Amygdala (tissue), 56 donors: ENCODE data around the gene FGF14.

Source experiments
- DNase-seq, 56 donors: peaks; one replicate each; lab custom pipeline; 2025; lab: John Stamatoyannopoulos, UW

Gene FGF14

DNA sequence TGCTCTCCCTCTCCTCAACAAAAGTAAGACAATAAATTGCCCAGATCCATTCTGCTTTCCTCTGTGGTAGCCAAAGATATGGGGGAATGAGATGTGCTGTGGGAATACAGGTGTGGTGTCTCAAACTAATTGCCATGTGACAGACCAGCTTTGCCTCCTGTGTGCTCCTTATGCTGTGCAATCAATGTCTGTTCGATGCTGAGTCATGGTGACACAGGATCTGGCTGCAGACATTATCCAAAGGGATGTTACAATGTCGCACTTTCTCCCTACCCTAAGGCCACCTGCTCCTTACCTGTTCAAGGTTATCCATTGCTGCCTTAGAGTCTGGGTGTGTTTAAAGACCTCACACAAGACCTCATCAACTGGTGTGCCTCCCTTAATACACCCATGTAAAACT, 32.5 kb downstream of the FGF14 start:
- no peak for DNase-seq

DNA sequence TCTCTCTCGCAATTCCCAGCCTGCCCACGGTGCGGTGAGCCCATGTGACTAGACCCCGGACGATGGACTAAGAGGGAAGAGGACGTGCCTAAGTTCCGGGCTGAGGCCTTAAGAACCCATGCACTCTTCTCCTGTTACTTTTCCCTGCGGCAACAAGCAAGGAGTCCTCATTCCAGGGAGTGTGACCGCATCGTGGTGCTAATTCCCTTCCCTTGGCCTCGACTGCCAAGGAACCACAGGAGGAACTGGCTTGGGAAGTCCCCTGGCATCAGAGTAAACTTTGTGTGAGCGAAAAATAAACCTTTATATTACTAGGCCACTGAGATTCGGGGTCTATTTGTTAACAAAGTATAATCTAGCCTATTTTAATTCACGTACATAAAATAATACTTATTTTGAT, 34.0 kb downstream of the FGF14 start:
- no peak for DNase-seq

DNA sequence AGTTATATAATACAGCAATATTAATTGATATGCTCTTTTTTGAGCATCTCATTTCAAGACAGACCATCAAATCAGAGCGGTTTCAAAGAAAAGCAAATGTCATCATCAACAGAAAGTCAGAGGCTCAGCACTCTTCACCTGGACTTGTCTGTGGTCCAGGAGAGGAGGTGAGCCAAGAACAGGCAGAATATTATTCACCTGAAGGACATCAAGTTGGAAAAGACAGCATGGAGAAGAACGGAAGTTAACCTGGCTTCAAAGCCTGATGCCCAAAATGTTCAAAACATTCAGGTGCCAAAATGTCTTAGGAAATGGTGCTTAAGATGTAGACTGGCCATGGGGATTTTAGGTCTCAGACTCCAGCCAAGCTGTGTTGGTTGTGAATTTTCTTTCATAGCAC, 40.7 kb downstream of the FGF14 start:
- DNase-seq = no peak

DNA sequence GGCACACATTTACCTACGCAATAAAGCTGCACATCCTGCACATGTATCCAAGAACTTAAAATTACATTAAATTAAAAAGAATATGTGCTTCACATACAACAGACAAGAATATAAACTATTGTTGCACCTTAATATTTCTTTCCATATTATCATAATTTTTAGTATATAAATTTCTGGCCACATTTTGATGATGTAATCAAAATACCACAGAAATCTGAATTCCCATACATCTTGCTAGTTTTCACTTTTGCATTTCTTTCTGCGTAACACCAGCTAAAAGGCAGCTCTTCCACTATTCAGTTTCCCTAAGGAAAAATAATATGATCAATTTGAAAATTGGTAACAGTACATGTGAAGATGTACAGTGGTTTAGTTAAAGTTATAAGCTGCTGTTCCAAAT, 42.6 kb downstream of the FGF14 start:
- no peak for DNase-seq

DNA sequence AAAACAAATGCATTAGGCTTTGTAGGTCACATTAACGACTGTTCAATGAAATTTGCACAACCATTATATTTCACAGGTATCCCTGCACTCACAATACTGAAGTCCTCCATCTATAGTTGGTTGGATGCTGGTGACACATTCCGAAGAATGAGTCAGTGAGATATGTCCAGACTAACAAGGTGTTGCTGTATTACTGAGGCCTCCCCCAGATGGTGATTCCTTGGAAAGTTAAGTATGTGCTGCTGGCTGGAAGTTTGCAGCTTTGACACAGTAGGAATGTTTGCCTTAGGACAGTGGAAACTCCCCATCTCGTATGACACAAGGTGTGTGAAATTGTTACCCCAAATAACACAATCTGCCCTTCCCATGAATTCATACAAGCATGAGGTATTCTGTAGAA, 46.6 kb downstream of the FGF14 start:
- no peak for DNase-seq

DNA sequence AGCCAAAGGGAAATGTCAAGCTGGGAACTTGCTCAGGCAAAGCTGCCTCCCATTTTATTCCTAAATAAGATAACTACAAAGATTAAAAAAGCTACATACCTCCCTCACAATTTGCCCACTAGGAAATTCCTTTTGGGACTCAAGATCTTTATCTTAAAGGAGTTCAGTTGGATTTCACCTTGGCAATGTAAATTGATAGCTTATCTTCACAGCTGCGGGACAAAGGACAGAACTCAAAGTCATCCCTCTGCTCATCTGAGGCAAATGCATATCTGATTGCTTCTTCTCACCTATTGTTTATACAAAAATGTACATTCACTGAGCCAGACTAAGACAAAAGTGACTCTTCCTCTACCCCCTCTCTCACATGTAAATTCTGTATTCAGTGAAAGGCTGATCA, 47.8 kb downstream of the FGF14 start:
- DNase-seq = no peak

DNA sequence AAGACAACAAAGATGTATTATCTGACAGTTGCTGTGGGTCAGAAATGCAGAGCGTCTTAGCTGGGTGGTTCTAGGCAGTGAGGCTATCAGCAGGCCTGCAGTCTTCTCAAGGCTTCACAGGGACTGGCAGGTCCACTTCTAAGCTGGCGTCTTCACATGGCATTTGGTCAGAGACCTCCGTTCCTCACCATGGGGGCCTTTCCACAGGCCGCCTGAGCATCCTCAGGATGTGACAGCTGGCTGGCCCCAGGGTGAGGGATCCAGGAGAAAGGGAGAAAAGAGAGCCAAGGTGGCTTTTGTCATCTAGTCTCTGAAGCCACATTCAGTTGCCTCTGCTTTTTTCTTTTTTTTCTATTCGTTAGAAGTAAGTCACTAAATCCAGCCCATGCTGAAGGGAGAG, 50.3 kb downstream of the FGF14 start:
- no peak for DNase-seq

DNA sequence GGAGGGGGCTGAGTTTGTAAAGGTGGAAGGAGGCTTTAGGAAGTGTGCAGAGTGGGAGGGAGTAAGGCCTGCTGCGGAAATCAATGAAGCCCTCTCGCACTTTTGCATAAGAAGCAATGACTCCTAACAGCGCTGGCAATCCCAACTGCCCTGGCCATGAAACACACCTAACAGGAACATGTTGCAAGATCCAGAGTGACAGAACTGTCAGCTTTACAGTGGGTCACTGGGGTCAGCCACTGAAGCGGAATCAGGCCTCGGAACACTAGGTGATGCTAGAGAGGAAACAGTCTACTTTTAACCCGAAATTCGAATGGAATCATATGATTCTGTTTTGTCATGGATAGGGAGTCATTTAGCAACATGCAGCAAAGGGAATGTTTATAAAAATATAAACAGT, 54.4 kb downstream of the FGF14 start:
- peak in 1 of 56 donors; percentile 7 for DNase-seq

DNA sequence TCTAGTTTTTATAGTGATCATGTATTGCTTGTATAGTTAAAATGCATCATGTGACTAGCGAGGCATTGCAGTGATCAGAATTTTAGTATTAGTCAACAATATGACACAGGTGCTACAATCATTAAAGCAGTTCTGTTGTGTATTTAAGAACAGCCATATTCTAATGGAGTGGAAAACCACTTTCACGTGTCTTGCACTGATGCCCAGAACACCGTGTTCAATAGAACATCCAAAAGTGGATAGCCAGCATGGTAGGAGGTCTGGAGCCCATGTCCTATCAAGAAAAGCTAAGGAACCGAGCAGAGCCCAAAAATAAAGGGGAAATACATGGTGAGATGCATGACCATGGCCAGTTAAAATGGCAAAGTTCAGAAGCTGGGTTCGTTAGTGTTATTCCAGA, 55.1 kb downstream of the FGF14 start:
- DNase-seq = no peak

DNA sequence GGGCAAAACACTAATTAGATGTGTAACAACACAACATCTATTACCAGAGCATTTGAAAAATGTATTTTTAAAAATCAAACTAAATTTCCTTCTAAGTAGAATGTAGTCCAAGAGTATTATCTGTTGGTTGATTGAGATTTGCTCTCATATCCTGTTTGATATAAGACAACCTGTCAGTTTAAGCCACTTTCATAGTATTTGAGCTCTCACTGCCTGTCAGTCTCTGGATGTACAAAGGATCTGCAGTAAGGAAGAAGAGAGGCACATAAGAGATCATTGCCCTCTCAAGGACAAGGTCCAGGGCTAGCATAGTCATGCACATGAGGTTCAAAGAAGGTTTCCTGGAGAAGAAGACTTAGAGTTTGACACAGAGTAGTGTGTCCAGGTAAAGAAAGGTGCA, 57.4 kb downstream of the FGF14 start:
- no peak for DNase-seq

DNA sequence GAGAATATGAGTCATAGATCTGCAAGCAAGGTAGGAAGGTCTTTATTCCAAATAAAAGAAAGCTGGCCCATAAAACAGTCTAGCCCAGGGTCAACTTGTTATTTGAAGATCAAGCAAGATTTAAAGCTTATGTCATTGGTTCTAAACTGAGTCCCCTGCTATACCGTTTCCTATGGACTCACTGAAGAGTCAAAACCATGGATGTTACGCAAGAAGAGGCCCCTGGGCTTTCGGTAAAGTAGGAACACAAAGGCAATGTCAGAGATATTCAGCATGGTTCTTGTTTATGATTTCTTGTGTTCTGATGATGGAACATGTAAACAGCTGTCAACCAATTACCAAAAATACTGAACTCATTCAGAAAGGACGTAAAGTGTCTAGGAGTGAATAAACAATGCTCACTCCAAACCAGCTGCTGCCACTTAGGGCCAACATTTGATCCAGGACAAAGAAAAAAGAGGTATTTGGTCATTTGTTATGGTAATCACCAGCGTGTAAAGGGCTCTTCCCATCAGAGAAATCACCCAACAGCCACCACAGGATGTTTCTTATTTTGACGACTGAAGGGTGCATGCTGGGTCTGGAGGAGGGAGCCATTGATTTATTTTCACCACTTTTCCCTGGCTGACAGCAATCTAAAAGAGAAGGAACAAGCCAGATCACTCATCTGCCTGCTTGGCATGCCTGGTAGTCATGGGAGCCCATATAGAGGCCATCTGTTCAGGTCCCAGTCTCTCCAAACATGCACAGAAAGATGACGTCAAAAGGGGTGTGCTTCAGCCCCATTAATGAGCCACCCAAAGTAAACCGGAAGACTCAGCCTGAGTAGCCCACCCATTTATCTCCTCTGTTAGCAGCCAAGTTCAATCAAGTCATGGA, 68.3 kb downstream of the FGF14 start:
- DNase-seq = no peak

DNA sequence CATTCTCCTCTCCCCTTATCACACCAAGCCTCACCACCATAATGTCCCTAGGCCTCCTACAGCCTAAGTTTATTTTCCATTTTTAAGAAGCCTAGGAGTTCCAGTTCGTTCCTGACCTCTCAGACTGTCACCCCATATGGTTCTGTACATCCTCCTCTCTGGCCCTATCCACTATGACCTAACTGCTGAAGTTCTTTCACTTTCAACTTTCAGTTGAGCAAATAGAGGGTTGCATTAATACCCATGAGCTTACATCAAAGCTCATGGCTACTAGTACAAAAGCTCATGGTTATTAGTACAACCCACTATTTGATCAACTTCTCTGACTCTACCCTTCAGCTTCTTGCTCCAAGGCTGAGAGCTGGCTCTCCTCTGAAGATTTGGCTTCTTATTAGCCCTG, 72.9 kb downstream of the FGF14 start:
- DNase-seq = no peak

DNA sequence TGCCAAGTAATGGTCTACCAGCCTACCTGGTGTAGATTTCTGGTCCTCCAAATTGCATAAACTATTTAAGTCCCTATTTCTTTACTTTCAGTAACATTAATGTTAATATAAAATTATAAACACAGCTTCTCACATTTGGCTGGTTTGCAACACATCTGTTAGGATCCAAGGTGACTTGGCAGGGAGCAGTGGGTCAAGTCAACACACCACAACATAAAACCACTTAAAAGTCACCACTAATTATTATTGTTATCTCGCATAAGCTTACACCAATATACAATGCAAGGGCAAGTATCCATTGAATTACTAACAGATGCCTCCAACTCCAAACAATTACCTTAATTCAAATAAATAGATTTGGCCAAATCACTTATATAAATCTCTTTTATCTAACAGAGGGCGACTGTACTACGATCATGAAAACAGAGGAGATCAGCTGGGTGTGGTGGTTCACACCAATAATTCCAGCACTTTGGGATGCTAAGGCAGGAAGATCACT, 74.7 kb downstream of the FGF14 start:
- no peak for DNase-seq

DNA sequence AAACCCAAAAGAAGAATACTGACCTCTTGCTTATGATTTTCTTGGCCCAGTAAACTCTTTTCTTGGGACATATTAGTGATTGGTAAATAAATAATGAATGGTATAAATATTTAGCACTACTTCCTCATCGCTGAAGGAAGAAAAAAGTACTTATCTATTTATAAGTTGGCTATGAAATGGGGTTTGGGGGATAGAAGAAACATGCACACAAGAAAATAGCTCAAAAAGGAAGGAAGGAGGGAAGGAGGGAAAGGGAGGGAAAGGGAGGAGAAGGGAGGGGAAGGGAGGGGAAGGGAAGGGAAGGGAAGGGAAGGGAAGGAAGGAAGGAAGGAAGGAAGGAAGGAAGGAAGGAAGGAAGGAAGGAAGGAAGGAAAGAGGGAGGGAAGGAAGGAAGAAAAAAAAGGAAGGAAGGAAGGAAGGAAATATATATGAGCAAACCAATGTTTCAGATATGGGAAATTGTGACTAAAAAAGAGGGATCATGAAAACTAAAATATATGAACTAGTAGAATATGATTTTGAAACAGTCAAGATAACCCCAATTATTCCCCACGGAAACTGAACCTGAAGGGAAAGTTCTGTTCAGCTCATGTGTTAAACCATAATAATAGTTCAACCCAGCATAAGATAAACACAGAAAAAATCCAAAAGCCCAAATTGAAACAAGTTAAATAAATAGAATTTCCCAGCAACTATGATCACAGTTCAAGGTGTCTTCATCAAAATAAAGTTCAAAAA, 75.3 kb downstream of the FGF14 start:
- DNase-seq = no peak

DNA sequence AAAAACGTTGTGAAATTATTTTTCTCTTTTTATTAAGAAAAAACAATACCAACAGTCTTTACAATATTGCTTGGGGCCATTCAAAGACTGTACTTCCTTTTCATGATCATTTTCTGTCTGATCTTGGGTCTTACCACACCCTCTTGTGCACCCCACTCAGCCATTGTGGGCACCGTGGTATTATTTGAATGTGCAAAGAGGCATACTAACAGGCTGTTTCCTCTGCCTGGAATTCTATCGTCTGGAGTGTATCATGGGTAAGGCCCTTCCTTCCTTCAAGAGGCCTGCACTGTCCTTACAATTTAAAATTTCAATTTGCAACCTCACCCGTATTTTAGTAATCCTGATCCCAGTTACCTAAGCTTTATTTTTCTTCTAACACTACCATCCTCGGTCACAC, 76.5 kb downstream of the FGF14 start:
- DNase-seq = no peak

DNA sequence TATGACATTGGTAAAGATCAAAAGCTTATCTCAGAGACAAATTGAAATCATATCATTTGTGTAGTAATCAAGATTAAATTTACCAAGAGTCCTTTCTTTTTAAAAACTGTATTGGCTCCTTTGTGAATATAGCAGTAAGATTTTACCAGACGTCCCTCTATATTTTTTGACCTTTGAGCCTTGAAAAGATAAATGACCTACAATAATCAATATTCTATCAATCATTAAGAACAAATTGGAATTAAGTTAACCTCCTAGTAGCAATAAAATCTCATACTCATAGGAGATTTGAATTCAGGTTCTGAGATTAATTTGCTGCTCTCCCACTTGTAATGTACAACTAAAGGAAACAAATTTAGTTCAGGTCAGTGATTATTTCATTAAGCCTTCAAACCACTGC, 78.3 kb downstream of the FGF14 start:
- no peak for DNase-seq

DNA sequence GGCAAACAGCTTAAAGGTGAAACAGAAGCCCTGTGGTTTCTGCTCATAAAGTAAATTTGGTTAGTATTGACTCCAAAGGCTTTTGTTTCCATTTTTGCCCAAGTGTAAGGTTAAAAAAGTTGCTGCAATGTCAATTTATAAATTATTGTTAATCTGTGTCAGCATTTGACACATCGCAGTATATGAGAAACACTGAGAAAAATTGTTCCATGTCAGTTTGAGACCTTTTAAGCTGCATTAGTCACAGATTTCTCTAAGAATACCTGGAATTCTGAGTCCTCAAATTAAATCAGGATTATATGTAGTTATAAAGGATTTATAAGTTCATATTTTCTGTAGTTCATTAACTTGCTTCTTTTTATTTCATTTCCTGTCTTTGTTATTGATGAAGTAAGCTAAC, 78.8 kb downstream of the FGF14 start:
- no peak for DNase-seq

DNA sequence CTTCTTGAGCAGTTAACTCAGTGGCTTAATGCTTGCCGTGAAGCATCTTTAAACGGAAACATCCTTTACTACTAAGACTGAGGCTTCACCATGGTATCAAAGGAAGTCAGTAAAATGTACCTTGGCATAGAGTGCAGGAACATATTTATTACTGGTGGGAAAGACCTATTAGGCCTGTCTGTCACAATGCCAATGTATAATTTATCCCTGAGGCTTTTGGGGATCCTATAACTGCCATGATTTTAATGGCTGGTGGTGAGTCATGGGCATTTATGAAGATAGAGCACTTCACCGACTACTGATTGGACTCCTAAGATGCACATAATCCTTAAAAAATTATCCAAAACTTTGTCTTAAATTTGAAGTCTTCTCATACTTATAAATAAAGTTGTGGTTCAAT, 79.6 kb downstream of the FGF14 start:
- DNase-seq = no peak

DNA sequence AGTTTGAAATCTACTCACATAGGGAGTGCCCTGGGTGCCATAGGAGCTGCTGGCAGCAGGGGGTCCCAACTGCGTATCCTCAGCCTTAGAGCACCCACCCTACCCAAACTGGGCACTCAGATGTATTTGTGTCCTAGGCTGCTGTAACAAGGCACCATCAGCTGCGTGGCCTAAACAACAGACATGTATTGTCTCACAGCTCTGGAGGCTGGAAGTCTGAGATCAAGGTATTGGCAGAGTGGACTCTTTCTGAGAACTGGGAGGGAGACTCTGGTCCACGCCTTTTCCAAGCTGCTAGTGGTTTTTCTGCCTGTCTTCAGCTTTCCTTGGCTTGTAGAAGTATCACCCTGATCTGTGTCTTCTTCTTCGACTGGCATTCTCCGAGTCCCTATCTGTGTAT, 83.6 kb downstream of the FGF14 start:
- no peak for DNase-seq

DNA sequence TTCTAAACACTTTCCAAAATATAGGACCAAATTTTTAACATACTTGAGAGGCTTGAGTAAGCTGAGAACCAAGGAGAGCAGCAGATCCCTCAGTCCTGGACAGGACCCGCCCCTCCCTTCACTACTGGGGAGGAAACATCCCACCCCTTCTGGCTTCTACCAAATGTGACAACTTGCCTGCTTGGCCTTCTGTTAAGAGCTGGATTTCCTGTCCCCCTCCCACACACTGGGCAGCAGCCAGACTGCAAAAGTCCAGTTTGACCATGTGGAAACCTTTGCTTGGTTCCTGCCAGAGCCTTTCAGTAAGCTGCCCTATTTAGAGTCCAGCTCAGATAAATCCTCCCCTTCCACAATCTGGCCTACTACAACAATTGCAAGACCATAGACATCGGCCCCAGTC, 84.3 kb downstream of the FGF14 start:
- peak in 26 of 56 donors; percentile 2 to 56 (median 10) for DNase-seq

DNA sequence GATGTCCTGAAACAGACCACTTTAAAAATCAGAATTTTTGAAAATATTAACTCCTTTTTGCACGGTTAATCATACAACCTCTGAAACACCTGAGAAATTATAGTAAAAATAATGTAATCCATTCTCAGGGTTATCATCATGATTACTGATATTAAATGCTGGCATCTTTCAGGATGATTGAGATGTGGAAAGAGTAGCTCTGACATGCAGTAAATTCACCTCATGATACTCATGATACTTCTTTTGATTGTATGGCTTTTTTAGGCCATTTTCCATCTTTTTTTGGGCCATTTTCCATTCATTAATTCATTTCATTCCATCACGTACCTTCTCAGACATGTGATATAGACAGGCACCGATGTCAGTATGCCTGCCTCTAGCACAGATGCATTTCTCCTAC, 85.1 kb downstream of the FGF14 start:
- no peak for DNase-seq

DNA sequence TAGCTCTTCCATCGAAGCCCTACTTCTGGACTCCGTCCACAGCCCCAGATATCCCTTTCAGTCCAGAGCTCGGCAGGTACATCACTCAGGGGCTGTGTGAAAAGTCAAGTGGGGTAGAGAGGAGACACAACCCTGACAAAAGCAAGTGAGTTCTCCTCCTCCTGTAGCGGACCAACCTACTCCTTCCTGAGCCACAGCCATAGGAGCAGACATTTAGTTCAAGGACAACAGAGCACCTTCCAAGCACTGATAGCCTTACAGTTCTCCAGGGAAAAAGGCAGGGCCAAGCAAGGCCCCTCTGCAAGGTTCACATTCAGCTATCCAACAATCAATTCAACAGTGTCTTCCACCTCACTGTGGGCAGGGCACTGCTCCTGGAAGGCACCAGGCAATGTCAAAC, 89.0 kb downstream of the FGF14 start:
- DNase-seq = no peak
